Endothelial cell of umbilical vein (primary cell): ENCODE measurements around the gene SUMO4. TPM values are rescaled to one million over a fixed set of nuclear protein-coding genes. Genes with fewer than 3 reads are reported as not detected.

Experiments used
- BruUV-seq: library from RNA; stranded (reverse); fragments of 400-500 nt; replicated peaks from 2 replicates; lab custom pipeline; 2021; lab: Mats Ljungman, UMichigan
- CTCF ChIA-PET: fragments of 300-600, 350-600 bp; sonication (Branson Sonifier 250); formaldehyde crosslinking; loops from one replicate; lab custom pipeline; 2021; ENCODE audit warnings: antibody characterized with exemption, inconsistent platforms; lab: Charles Lee
- POLR2A ChIA-PET: fragments of 300-600, 350-600 bp; sonication (Branson Sonifier 250); formaldehyde crosslinking; loops from one replicate; lab custom pipeline; 2021; ENCODE audit warnings: antibody characterized with exemption, inconsistent platforms; lab: Charles Lee
- DNase-seq: peaks from one replicate; pipeline ENCODE4 v3.0.0-alpha.2; 2011; ENCODE audit warnings: low read depth, low spot score
- FAIRE-seq: peaks from 2 replicates; lab custom pipeline; 2011; peaks lifted over from hg19 to GRCh38; lab: Jason Lieb, UNC
- H2AFZ ChIP-seq: 2 replicates; pipeline ENCODE4 v1.6.0; 2012; ENCODE audit warnings: low read depth, low read length, control low read depth, inconsistent platforms
- H3K27ac ChIP-seq: 2 replicates; pipeline ENCODE4 v1.5.1; 2011; ENCODE audit warnings: low read depth, mild to moderate bottlenecking, control low read depth, low read length, moderate library complexity; ENCODE audit not compliant: insufficient read depth
- H3K27me3 ChIP-seq, 2 experiments: 2 replicates each; pipeline versions ENCODE4 v1.6.0 to v1.6.1; 2011; ENCODE audit warnings: low read length in 2 of 2, mixed read lengths in 1 of 2; ENCODE audit not compliant: control insufficient read depth in 2 of 2, insufficient read depth in 2 of 2
- H3K36me3 ChIP-seq, 2 experiments: 2 replicates in 1 of 2; 3 replicates in 1 of 2; pipeline ENCODE4 v1.5.1; 2011; ENCODE audit warnings: low read length in 2 of 2, mild to moderate bottlenecking in 1 of 2, moderate library complexity in 1 of 2; ENCODE audit not compliant: control insufficient read depth in 2 of 2, insufficient read depth in 2 of 2; ENCODE audit errors: extremely low read depth in 1 of 2
- H3K4me1 ChIP-seq: 3 replicates; pipeline ENCODE4 v1.5.1; 2011; ENCODE audit warnings: mild to moderate bottlenecking, low read length; ENCODE audit not compliant: control insufficient read depth, insufficient read depth; ENCODE audit errors: extremely low read depth
- H3K4me2 ChIP-seq: 2 replicates; pipeline ENCODE4 v1.6.1; 2011; ENCODE audit warnings: low read length, control low read depth, mixed read lengths; ENCODE audit not compliant: insufficient read depth
- H3K4me3 ChIP-seq, 3 experiments: fragments of 200-600 bp in 1 of 3; sonication (generic), shearing (Covaris generic) in 1 of 3; replicated peaks in 1 of 3; 2 replicates each; pipeline ENCODE4 v1.5.1; 2011 to 2016; ENCODE audit warnings: control low read depth in 3 of 3, low read length in 3 of 3, mild to moderate bottlenecking in 2 of 3, inconsistent platforms in 1 of 3, low read depth in 1 of 3, moderate library complexity in 1 of 3; ENCODE audit not compliant: insufficient read depth in 1 of 3
- H3K79me2 ChIP-seq: 2 replicates; pipeline ENCODE4 v1.6.0; 2012; ENCODE audit warnings: low read length, inconsistent platforms; ENCODE audit not compliant: control insufficient read depth, insufficient read depth
- H3K9ac ChIP-seq: replicated peaks from 2 replicates; pipeline ENCODE3; 2011; ENCODE audit warnings: low read length, control low read depth; ENCODE audit not compliant: insufficient read depth; ENCODE audit errors: extremely low read depth
- H3K9me1 ChIP-seq: replicated peaks from 3 replicates; pipeline ENCODE4 v1.6.0; 2011; ENCODE audit warnings: mild to moderate bottlenecking, low read length; ENCODE audit not compliant: control insufficient read depth, insufficient read depth; ENCODE audit errors: extremely low read depth
- H3K9me3 ChIP-seq: replicated peaks from 2 replicates; pipeline ENCODE4 v1.5.1; 2012; ENCODE audit warnings: low read length, inconsistent platforms; ENCODE audit not compliant: control insufficient read depth, insufficient read depth
- H4K20me1 ChIP-seq: replicated peaks from 2 replicates; pipeline ENCODE3; 2011; ENCODE audit warnings: mild to moderate bottlenecking, low read length; ENCODE audit not compliant: control insufficient read depth, insufficient read depth; ENCODE audit errors: extremely low read depth
- EZH2 ChIP-seq: IDR thresholded peaks from 2 replicates; pipeline ENCODE4 v1.6.1; 2012; ENCODE audit warnings: borderline replicate concordance, low read depth, mild to moderate bottlenecking, moderate library complexity, low read length, inconsistent platforms; ENCODE audit not compliant: severe bottlenecking
- FOS ChIP-seq: IDR thresholded peaks from 2 replicates; pipeline ENCODE4 v1.6.1; 2011; ENCODE audit warnings: mild to moderate bottlenecking, low read length, moderate library complexity, borderline replicate concordance; ENCODE audit not compliant: insufficient read depth
- GATA2 ChIP-seq: IDR thresholded peaks from 2 replicates; pipeline ENCODE4 v1.7.0; 2011; ENCODE audit warnings: low read depth, mild to moderate bottlenecking, moderate library complexity, mixed read lengths, low read length; ENCODE audit not compliant: insufficient read length, insufficient read depth
- JUN ChIP-seq: IDR thresholded peaks from 2 replicates; pipeline ENCODE4 v1.6.1; 2011; ENCODE audit warnings: borderline replicate concordance, low read depth; ENCODE audit not compliant: insufficient read length, insufficient read depth
- MYC ChIP-seq: IDR thresholded peaks from one replicate; pipeline ENCODE4 v1.6.1; 2011; ENCODE audit warnings: mild to moderate bottlenecking, low read depth, low read length
- POLR2A ChIP-seq: IDR thresholded peaks from 2 replicates; pipeline ENCODE4 v1.6.1; 2012; ENCODE audit warnings: low read depth, mild to moderate bottlenecking, control low read depth, low read length
- POLR2AphosphoS5 ChIP-seq: IDR thresholded peaks from 2 replicates; pipeline ENCODE4 v1.6.1; 2012; ENCODE audit warnings: low read depth, mild to moderate bottlenecking, control low read depth, low read length, moderate library complexity; ENCODE audit not compliant: insufficient read depth
- dilution Hi-C: fragments of 300-500 bp; cut with MboI; formaldehyde crosslinking; loops from one replicate; pipeline ENCODE4 v1.15.0; 2019; ENCODE audit warnings: low sequenced_read_pairs; ENCODE audit not compliant: extremely low pct_ligation_motif_present
- intact Hi-C: fragments of 100-400 bp; cut with micrococcal nuclease; formaldehyde crosslinking; loops from one replicate; pipeline ENCODE4 v1.10.0; 2022
- polyA plus RNA-seq, 4 experiments: library from polyadenylated mRNA; depleted of rRNA in 3 of 4; stranded (reverse) in 3 of 4; unstranded in 1 of 4; fragments of >200 nt; gene quantifications; 2 replicates each; pipeline versions ENCODE4 v1.2.1 to v1.2.3, GENCODE V29; 2011 to 2012; ENCODE audit warnings: missing spikeins in 1 of 4
- total RNA-seq: library from RNA; stranded (reverse); gene quantifications from 2 replicates; pipeline ENCODE4 v1.2.3, GENCODE V29; 2021
- TF ChIP-seq, protein P1 (sequence below): IDR thresholded peaks from 2 replicates; pipeline ENCODE4 v1.6.1; 2011; ENCODE audit not compliant: insufficient read depth, insufficient read length
- TF ChIP-seq, protein P2 (sequence below), 2 donors: IDR thresholded peaks; 1 replicate in 1 of 2; 2 replicates in 1 of 2; pipeline ENCODE4 v1.5.1; 2011; ENCODE audit warnings: low read length in 2 of 2, mild to moderate bottlenecking in 2 of 2, moderate library complexity in 2 of 2, control low read depth in 1 of 2, inconsistent platforms in 1 of 2, low read depth in 1 of 2; ENCODE audit not compliant: insufficient read depth in 1 of 2; ENCODE audit errors: extremely low read depth in 1 of 2

Gene SUMO4
- total and polyA plus RNA-seq, 2 donors (not counting 3 experiments of a cell fraction or from before 2014, with no cell fraction given), result 0.10 to 2.6 TPM

DNA sequence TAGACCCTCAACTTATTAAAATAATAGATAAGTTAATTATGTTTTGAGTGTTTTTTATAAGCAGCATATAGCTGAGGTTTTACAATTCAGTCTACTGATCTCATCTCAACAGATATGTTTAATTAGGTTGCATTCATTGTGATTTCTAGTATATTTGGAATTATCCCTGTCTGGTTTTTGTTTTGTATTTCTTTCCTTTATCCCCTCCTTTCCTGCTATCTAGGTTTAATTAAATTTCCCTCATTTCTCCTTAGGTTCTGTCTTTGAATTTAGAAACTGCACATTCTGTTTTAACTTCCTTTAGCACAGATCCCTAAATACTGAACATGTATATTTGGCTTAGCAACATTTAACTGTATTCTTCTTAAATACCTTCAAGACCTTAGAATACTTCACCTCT lies 4.9 kb upstream of the SUMO4 start:
- H2AFZ ChIP-seq, result no peak overlapping the region
- no peaks in the 10 kb centered on the region for H3K27me3 ChIP-seq
- peaks cover 2 to 3% of the 10 kb centered on the region in 2 experiments for H3K36me3 ChIP-seq
- FAIRE-seq, result no peak
- TF ChIP-seq JUN (no peak), POLR2AphosphoS5 (no peak), MYC (no peak), FOS (no peak), POLR2A (no peak), EZH2 (no peak), GATA2 (no peak)
- TF ChIP-seq, protein P1, sequence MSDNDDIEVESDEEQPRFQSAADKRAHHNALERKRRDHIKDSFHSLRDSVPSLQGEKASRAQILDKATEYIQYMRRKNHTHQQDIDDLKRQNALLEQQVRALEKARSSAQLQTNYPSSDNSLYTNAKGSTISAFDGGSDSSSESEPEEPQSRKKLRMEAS, result no peak
- TF ChIP-seq, protein P2, sequence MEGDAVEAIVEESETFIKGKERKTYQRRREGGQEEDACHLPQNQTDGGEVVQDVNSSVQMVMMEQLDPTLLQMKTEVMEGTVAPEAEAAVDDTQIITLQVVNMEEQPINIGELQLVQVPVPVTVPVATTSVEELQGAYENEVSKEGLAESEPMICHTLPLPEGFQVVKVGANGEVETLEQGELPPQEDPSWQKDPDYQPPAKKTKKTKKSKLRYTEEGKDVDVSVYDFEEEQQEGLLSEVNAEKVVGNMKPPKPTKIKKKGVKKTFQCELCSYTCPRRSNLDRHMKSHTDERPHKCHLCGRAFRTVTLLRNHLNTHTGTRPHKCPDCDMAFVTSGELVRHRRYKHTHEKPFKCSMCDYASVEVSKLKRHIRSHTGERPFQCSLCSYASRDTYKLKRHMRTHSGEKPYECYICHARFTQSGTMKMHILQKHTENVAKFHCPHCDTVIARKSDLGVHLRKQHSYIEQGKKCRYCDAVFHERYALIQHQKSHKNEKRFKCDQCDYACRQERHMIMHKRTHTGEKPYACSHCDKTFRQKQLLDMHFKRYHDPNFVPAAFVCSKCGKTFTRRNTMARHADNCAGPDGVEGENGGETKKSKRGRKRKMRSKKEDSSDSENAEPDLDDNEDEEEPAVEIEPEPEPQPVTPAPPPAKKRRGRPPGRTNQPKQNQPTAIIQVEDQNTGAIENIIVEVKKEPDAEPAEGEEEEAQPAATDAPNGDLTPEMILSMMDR (IDR thresholded peaks at IDR 0.05; ENCODE audit: extremely low read depth in 1 of 2, insufficient read depth in 1 of 2, low read depth in 1 of 2, low read length in 2 of 2), result no peak
- CTCF ChIA-PET, result interaction anchor here (1.1 kb wide), 1 partner anchor 50 kb away, joined by 3 read pairs; no protein-coding TSS in a partner anchor
- POLR2A ChIA-PET, result no interaction called here
- no peak overlapping the region for H3K27ac ChIP-seq
- no peaks in the 10 kb centered on the region for H3K4me1 ChIP-seq
- peak overlapping the region; percentile 25 for H3K4me2 ChIP-seq
- intact Hi-C loops, result no loop called here
- no peak for DNase-seq
- dilution Hi-C loops, result no loop called here
- peaks cover 4% of the 10 kb centered on the region for H4K20me1 ChIP-seq
- H3K9me3 ChIP-seq, result no peaks in the 10 kb centered on the region
- no peak overlapping the region for H3K9ac ChIP-seq
- H3K9me1 ChIP-seq, result peaks cover 4% of the 10 kb centered on the region
- no peak overlapping the region for H3K4me3 ChIP-seq
- no TSS peak for BruUV-seq
- peaks cover 24% of the 10 kb centered on the region for H3K79me2 ChIP-seq
